ENCODE measurements around the gene CLEC3B.

CLEC3B gene

DNA sequence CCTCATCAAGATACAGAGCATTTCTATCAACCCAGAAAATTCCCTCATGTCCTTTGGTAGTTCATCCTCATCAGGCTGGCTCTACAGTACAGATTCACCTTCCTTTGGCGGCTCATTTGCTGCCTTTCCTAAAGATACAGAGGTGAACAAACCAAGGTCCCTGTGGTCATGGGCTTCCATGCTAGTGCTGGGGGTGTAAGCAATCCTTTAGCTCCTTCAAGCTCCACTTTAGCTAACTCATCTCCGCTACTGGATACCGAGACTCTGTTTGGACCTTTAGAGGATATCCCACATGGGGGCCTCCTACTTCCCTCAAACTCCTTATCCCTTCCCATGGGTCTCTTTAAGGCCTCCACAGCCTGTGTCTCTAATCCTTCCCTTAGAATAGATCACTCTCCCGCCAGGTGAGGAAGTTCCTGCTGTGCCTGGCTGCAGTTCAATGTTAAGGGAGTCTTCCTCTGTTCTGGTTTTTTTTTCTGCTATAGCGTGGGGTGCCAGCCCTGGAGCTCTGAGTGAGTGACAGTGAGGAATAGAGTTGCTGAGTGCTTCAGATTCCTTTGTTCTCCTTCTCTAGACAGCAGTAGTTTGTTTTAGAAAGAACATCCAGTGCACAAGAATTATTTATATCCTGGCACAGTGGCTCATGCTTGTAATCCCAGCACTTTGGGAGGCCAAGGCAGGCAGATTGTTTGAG, 30.7 kb downstream of the CLEC3B start:
- TF ChIP-seq, protein P1, sequence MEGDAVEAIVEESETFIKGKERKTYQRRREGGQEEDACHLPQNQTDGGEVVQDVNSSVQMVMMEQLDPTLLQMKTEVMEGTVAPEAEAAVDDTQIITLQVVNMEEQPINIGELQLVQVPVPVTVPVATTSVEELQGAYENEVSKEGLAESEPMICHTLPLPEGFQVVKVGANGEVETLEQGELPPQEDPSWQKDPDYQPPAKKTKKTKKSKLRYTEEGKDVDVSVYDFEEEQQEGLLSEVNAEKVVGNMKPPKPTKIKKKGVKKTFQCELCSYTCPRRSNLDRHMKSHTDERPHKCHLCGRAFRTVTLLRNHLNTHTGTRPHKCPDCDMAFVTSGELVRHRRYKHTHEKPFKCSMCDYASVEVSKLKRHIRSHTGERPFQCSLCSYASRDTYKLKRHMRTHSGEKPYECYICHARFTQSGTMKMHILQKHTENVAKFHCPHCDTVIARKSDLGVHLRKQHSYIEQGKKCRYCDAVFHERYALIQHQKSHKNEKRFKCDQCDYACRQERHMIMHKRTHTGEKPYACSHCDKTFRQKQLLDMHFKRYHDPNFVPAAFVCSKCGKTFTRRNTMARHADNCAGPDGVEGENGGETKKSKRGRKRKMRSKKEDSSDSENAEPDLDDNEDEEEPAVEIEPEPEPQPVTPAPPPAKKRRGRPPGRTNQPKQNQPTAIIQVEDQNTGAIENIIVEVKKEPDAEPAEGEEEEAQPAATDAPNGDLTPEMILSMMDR (IDR thresholded peaks at IDR 0.05; ENCODE audit: insufficient read depth, missing control alignments): no peak
- FAIRE-seq (no peak), DNase-seq (ENCODE audit: insufficient read length, low spot score) (no peak)

DNA sequence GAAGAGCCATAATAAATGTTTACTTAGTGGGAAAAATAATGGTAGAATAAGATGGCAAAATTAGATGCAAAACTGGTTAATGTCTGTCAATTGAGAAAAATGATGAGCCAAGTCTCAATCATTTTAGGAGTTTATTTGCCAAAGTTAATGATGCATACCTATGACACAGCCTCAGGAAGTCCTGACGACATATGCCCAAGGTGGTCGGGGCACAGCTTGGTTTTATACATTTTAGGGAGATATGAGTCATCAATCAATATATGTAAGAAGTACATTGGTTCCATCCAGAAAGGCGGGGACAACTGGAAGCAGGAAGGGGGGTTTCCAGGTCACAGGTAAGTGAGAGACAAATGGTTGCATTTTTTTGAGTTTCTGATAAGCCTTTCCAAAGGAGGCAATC, 31.5 kb downstream of the CLEC3B start:
- no peak for DNase-seq (ENCODE audit: insufficient read length, low spot score)
- TF ChIP-seq, protein P1 (IDR thresholded peaks at IDR 0.05; ENCODE audit: insufficient read depth, missing control alignments): no peak
- no peak for FAIRE-seq

DNA sequence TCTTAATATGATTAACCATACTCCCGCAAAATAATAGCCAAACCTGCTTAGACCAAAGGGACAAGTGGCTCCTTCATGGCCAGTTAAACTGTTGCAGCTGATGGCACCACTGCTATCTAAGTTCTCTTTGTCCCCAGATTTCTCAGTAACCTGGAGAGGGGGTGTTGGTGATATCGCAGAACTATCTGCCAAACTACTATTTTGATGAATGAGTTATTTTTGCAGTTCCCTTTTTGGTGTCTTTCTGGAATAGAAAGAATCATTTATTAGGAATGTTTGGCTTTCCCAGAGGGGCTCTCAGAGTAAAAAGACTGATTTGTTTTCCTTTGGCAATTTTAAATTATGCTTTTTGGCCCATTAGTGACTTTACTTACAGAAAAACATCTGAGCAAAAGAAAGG, 33.0 kb downstream of the CLEC3B start:
- DNase-seq (ENCODE audit: insufficient read length, low spot score) (no peak), FAIRE-seq (no peak)
- TF ChIP-seq, protein P1 (IDR thresholded peaks at IDR 0.05; ENCODE audit: insufficient read depth, missing control alignments): no peak

DNA sequence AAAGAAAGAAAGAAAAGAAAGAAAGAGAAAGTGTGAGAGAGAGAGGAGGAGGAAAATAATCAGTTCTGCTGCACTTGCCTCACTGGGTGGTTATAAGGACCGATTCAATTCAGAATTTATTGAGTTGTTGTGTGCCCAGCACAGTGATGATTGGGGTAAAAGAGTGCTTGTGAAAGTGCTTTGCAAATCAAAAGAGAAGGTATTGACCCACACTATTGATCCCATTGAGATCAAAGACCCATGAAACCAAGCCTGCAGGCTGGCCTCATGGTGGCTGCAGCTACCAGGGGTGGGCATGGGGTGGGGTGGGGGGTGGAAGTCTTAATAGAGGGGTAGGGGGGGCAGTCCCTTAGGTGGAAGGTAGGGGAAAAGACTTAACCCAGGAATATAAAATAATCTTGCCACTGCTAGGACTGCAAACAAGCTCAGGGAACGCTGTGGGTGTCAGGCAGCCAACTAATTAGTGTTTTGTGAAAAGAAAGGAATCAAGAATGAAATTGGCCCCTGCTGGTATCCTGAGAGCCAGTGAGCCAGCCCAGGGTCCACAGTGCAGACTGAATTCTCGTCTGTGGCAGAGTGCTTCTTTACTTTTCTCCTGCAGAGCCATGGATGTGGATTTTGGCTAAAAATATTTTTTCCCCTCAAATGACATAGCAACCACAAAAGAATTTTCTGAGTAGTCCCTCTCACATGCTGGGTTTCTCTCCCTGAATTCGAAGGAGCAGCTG, 34.2 kb downstream of the CLEC3B start:
- FAIRE-seq (no peak), DNase-seq (ENCODE audit: insufficient read length, low spot score) (no peak)
- TF ChIP-seq, protein P1 (IDR thresholded peaks at IDR 0.05; ENCODE audit: insufficient read depth, missing control alignments): no peak

DNA sequence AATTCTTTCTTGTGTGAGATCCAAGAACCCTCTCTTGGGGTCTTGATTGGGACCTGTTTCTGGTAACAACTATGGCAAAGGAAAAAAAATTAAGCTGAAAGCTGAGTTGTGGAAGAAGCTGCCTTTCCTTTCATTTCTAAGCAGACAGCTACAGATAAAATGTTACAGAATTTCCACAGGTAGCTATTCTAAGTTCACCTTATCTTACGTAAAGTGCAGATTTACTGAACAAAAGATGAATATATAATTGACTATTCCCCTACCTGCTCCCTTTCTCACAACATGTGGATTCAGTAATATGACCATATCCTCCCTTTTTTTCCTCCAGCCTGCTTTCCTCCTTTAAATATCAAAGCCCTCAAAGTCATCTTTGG, 36.6 kb downstream of the CLEC3B start:
- no peak for DNase-seq (ENCODE audit: insufficient read length, low spot score)
- TF ChIP-seq, protein P1 (IDR thresholded peaks at IDR 0.05; ENCODE audit: insufficient read depth, missing control alignments): no peak
- FAIRE-seq: no peak

DNA sequence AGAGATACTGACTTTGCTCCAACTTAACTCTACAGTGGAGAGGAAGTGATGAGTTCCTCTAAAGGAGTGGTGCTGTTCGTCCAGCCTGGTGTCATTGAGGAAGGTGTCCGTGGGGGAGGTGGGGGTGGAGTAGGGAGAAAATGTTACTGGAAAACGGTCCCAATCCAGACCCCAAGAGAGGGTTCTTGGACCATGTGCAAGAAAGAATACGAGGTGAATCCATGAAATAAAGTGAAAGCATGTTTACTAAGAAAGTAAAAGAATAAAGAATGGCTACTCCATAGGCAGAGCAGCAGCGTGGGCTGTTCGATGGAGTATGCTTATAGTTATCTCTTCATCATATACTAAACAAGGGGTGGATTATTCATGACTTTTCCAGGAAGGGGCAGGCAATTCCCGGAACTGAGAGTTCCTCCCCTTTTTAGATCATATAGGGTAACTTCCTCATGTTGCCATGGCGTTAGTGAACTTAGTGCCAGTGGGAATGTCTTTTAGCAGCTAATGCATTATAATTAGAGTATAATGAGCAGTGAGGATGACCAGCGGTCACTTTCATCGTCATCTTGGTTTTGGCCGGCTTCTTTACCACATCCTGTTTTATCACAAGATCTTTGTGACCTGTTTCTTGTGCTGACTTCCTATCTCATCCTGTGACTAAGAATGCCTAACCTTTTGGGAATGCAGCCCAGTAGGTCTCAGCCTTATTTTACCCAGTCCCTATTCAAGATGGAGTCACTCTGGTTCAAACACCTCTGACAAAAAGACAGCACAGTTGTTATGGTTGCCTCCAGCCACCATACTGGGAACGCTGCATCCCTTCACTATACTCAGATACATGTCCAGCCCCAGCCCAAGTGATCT, 38.6 kb downstream of the CLEC3B start:
- TF ChIP-seq, protein P1 (IDR thresholded peaks at IDR 0.05; ENCODE audit: insufficient read depth, missing control alignments): no peak
- no peak for FAIRE-seq
- DNase-seq (ENCODE audit: insufficient read length, low spot score): no peak
